K562 (cell line): ENCODE results near the gene FADS1. TPM values are rescaled to one million over a fixed set of nuclear protein-coding genes. Genes with fewer than 3 reads are reported as not detected.
A peak's percentile ranks its signal among the peaks of the same experiment; 100 is the strongest.

Experiments used
- ARID4B ChIP-seq: sonication (generic); formaldehyde crosslinking; IDR thresholded peaks from 2 replicates; pipeline ENCODE4 v1.8.0; 2022; ENCODE audit warnings: mild to moderate bottlenecking, missing genetic modification reagents
- DEAF1 ChIP-seq: fragments of 450-650 bp; formaldehyde crosslinking; IDR thresholded peaks from 2 replicates; pipeline ENCODE4 v1.4.0; 2020; ENCODE audit warnings: mild to moderate bottlenecking, moderate library complexity
- ELF4 ChIP-seq: fragments of 450-650 bp; formaldehyde crosslinking; IDR thresholded peaks from 2 replicates; pipeline ENCODE4 v1.4.0; 2022; ENCODE audit warnings: missing genetic modification characterization
- MAX ChIP-seq: sonication (generic); formaldehyde crosslinking; IDR thresholded peaks from 2 replicates; pipeline ENCODE4 v1.9.0; 2022; ENCODE audit warnings: mild to moderate bottlenecking, missing genetic modification reagents
- NCOA1 ChIP-seq: fragments of 450-650 bp; IDR thresholded peaks from 2 replicates; pipeline ENCODE4 v1.6.1; 2016; ENCODE audit warnings: low read depth
- NFIC ChIP-seq: fragments of 450-650 bp; IDR thresholded peaks from 2 replicates; pipeline ENCODE4 v1.6.1; 2017; ENCODE audit warnings: mild to moderate bottlenecking, inconsistent platforms
- PATZ1 ChIP-seq: fragments of 250-450 bp; sonication (Bioruptor Pico); IDR thresholded peaks from 2 replicates; pipeline ENCODE4 v1.5.0; 2020; ENCODE audit warnings: mild to moderate bottlenecking, borderline replicate concordance
- PHF8 ChIP-seq: fragments of 200-600 bp; sonication (generic); IDR thresholded peaks from 2 replicates; pipeline ENCODE4 v1.6.1; 2012; ENCODE audit warnings: mixed run types, mild to moderate bottlenecking, inconsistent platforms, low read length, moderate library complexity, borderline replicate concordance
- VEZF1 ChIP-seq: fragments of 200-800 bp; sonication (Bioruptor generic); IDR thresholded peaks from 2 replicates; pipeline ENCODE4 v1.6.1; 2017; ENCODE audit warnings: missing genetic modification characterization, missing compliant biosample characterization
- ZBTB43 ChIP-seq: sonication (generic); formaldehyde crosslinking; IDR thresholded peaks from 2 replicates; pipeline ENCODE4 v1.8.0; 2023; ENCODE audit warnings: mild to moderate bottlenecking, missing genetic modification reagents
- ZNF280A ChIP-seq: fragments of 450-650 bp; IDR thresholded peaks from 2 replicates; pipeline ENCODE4 v1.6.1; 2018; ENCODE audit warnings: mild to moderate bottlenecking, low read depth; ENCODE audit not compliant: partially characterized antibody
- polyA plus RNA-seq, 8 experiments: library from polyadenylated mRNA; depleted of rRNA in 4 of 8; stranded (reverse) in 5 of 8; unstranded in 3 of 8; fragments of >200 nt; fragmentation: Nextera tagmentation in 2 of 8; fragmentation: Illumina TruSeq in 1 of 8; extraction: Ambion mirVana in 2 of 8; extraction: Trizol in 1 of 8; gene quantifications; 2 replicates each; pipeline versions ENCODE4 v1.2.1 to v1.2.3, GENCODE V29; 2011 to 2014; ENCODE audit warnings: inconsistent platforms in 1 of 8, missing spikeins in 1 of 8
- total RNA-seq, 7 experiments: library from RNA; depleted of rRNA in 6 of 7; stranded (reverse); fragments of >200 nt in 6 of 7; fragmentation: Illumina TruSeq in 2 of 7; extraction: Trizol in 2 of 7; gene quantifications; 2 replicates each; pipeline versions ENCODE4 v1.2.1 to v1.2.3, GENCODE V29; 2011 to 2021; ENCODE audit warnings: low replicate concordance in 1 of 7

FADS1 gene
- total and polyA plus RNA-seq, 9 of the 15 experiments (the other 6 are each of a cell fraction or from before 2014, with no cell fraction given): 110 to 864 (median 364) TPM

GRCh38 chr11:61800331-61801281 lies 16.2 kb downstream of the FADS1 start (continued):
- TF ChIP-seq ZNF280A (no peak), ZBTB43 (CRISPR knock-in tag) (no peak), ARID4B (CRISPR knock-in tag) (no peak), DEAF1 (no peak), PHF8 (no peak), MAX (CRISPR knock-in tag) (no peak), VEZF1 (CRISPR knock-in tag) (peak; percentile 74), NCOA1 (0 out of 2 replicates have a peak, but pooled peaks have one; percentile 8), NFIC (peak; percentile 83), ELF4 (CRISPR knock-in tag) (no peak), PATZ1 (CRISPR knock-in tag) (no peak)
